Stimulated activated CD8-positive, alpha-beta memory T cell treated with anti-CD3 and anti-CD28 coated beads, Interleukin-4, amount 100 ng/mL, for 48 hours (primary cell): Measurements from ENCODE around the gene NOL9.

Experiments
- DNase-seq: peaks from one replicate; pipeline ENCODE4 v3.0.0-alpha.2; 2020

Gene NOL9

DNA sequence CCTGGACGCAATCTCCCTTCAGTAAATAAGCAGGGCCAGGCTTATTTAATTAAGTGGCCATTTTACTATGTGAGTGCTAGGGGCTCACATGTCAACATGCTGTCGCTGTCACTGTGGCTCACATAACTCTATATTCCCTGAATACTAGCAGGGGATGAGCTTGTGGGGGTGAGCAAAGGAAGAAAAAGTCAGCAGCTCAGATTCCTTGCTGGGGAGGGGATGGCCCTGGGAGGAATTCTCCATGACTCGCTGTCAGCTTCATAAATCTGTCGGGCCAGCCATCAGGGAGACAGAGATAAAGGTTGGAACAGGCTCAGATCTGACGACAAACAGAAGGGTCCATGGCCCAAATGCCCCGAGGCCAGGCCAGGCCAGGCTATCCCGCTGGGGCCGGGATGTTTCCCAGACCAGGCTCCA lies 36.9 kb downstream of the NOL9 start:
- DNase-seq = no peak

DNA sequence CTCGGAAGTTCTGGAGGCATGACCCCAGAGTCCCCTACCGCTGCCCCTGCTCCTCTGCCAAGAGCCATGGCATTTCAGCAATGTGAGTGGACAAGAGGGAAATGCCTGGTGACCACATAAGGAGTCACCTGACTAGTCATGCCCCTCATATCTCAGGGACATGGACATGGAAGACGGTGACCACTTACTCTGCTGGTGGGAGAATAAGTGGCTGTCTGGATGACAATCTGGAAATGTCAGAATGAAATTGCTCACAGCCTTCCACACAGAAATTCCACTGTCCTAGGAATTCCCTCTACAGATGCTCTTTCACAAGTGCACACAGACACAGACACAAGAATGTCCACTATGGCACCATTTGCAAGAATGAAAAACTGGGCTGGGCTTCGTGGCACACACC lies 38.5 kb downstream of the NOL9 start:
- DNase-seq = no peak

DNA sequence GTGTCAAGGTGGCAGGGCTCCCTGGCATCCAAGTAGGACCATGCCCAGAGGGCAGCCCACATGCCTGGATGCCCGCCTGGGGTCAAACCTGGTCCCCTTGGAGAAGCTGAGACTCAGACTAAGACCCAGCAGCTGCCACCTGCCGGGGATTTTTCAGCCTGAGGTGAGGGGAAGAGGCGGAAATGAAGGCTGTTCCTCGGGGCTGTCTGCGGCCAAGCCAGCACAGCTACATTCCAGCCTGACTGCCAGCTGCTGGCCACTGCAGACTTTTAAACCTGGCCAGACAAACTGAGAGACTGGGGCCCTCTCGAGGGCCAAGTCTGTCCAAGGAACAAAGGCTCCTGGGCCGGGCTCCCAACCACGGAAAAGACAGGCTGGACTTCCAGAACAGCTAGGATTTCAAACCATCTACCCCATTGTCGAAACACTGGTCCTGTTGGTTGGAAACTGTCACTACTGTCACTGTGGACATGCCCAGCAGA lies 41.0 kb downstream of the NOL9 start:
- no peak for DNase-seq

DNA sequence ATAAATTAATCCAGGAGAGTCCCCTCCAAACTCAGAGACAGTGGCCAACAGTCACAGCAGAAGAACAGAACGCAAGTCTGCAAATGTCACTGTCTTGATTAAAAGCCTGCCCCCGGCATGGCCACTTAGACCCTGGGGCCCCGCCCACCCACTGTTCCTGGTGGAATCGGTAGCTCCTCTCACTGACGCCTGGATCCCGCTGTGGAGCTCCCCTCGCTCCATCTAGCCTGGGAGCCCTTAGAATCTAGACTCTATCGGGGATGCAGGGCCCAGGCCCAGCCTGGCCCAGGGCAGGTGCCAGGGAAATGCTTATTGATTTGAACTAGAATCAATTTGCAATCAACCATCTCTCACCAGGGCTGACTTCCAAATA lies 41.4 kb downstream of the NOL9 start:
- DNase-seq = no peak

DNA sequence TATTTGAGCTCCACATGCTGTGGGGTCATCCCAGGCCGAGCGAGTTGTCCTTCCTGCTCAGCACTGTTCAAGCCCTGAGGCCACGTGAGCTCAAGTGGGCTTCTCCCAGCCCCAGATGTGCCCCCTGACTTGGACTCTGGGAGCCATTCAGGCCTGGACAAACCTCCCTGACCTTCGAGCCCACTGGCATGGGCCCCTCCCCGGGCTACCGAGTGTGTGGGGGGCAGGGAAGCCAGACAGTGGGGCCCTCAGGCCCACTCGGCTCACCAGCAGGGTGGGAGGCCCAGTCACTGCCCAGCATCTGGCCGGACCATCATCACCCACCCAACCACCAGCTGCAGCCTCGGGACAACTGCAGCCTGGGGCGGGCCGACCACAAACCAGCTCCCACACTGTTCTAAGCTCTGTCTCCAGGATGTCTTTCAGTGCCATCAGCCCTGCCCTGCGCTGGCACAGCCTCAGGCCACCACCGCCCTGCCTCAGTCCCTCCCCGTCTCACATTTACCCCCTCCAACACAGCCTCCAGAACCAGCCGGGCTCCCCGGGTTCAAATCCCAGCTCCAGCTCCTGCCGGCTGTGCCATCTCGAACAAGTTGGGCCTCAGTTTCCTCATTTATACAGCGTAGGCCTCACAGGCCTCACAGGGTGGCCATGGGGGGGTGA lies 41.9 kb downstream of the NOL9 start:
- DNase-seq = no peak

DNA sequence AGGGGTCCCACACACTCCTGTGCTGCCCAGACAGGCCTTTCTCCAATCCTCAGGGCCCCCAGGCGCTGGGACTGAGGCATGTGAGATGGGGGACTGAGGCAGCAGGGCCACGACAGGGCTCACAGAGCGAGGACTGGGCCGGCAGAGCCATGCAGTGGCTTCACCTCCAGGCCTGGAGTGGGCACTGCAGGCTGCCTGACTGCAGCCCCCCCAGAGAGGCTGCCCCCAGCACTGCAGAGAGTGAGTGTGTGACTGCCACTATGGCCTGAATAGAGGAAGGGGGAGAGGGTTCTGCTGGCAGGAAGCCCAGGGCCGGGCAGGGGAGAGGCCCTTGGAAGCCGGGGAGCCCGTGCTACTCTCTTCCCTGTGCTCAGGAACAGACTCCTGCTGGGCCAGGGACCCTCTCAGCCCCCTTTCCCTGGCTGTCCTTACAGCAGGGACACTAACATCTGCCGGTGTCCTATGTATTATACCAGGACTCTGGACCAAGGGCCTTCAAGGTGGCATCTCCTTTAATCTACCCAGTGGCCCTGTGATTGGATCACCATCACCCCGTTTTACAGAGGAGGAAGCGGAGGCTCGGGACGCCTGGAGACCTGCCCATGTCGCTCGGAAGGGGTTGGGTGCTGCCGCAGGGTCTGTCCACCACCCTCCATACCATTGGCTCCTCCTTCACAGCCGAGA lies 42.6 kb downstream of the NOL9 start:
- DNase-seq = no peak

DNA sequence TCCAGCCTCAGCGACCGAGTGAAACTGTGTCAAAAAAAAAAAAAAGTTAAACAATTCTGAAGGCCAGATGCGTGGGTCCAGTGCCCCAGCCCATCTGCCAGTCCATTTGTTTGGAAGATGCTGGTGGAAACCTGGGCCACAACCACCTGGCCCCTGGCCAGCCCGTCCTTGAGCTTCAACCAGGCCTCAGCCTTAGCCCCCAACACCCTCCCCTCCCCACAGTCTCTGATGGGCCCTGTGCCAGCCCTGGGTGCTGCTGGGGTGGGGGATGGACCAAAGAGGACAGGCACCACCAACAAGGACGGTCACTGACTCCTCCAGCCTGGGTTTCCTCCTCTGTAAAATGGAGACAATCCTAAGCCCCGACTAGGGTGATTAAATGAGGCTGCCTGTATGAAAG lies 43.3 kb downstream of the NOL9 start:
- DNase-seq = no peak

DNA sequence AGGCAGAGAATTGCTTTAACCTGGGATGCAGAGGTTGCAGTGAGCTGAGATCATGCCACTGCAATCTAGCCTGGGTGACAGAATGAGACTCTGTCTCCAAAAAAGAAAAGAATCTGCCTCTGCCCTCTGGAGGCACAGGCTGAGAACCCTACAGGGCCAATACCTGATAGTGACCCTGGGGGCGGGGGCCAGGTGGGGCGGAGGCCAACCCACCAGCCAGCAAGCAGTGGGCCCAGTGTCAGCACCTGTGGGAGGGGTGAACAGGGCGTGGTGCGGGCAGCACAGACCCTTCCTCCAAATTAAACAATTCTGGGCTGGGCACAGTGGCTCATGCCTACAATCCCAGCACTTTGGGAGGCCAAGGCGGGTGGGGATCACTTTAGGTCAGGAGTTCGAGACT lies 43.8 kb downstream of the NOL9 start:
- DNase-seq = no peak

DNA sequence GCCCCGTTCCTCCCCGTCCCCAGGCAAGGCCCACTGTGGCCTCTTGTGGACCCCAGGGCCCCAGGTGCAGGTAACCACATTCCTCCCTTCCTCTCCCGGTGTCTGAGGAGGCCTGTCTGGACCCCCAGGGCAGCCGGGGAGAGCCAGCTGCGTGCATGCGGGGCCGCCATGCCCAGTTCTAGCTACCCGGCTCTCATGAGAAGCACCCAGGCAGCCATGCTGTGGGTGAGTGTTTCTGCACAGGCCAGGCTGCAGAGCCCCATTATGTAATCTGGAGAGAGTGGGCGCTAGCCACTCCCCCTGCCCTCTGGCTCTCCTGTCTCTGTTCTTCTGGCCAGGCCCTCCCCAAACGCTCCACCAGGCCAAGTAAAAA lies 44.4 kb downstream of the NOL9 start:
- no peak for DNase-seq

DNA sequence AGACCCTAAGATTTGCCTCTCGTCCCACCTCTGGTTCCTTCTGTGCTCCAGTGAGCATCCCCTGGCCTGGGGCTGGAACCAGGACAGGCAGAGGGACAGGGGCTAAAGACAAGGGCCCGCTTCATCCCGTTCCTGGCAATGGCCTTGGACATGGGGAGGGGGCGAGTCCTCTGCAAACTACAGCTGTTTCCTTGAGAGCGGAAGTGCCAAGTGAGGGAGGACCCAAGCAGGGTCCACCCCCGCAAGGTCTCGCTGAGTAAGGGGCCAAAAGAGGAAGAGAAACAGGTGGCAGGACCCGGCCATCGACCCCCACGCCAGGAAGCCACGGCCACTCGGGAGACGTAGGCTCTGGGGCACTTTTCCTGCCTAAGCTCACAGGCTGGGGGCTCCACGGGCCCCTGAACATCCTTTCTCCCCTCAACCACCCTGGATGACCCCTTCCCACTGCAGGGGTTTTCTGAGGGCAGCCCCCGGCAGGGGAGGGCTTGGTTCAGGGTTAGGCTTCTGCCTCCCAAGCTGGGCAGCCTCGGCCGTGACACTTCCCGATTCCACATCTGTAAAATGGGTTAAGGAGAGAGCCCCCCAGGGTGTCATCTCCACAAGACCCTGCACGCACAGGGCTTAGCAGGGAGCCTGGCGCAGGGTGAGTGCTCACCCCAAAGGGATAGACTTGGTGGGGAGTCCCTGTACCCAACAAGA lies 44.9 kb downstream of the NOL9 start:
- no peak for DNase-seq

DNA sequence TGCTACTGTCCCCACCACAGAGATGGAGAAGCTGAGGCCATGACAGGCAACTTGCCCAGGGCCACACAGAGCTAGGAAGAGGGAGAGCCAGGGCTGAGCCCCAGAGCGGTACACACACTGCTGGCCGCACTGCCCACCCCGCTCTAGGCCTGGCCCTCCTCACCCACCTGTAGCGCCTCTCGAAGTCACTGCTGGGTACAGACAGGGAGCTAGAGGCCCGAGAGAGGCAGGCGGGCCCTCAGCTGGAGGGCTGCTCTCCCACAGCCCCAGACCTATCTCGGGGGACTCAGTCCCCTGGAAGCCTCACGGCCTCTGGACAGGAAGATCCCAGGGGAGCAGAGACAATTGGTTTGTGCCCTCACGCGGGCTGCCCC lies 45.5 kb downstream of the NOL9 start:
- no peak for DNase-seq

DNA sequence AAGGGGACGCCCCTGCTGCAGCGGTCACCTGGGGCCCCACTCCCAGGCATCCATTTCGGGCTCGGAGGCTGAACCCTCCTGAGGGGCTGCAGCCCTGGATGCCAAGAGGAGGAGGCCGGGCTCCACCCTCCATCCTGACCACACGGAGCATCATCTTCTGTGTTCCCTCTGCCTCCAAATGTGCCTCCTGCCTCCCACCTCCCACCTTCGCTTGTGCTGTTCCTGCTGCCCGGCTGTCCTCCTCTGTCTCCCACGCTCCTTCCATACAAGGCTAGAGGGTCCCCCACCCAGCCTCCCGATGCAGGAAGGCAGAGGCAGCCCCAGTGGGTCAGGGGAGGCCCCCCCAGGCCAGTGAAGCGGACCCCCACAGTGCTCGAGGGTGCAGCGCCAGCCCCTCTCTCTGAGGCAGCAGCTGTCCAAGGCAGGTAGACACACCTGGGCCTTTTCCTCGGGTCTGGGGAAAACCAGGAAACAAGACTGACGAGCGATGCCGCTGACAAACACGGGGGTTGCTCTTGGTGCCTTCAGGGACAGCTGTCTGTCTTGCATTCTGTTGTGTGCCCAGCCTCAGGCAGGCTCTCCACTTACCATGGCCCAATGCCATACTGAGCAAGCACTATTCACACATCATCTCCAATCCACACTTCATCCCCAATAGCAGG lies 46.0 kb downstream of the NOL9 start:
- no peak for DNase-seq

DNA sequence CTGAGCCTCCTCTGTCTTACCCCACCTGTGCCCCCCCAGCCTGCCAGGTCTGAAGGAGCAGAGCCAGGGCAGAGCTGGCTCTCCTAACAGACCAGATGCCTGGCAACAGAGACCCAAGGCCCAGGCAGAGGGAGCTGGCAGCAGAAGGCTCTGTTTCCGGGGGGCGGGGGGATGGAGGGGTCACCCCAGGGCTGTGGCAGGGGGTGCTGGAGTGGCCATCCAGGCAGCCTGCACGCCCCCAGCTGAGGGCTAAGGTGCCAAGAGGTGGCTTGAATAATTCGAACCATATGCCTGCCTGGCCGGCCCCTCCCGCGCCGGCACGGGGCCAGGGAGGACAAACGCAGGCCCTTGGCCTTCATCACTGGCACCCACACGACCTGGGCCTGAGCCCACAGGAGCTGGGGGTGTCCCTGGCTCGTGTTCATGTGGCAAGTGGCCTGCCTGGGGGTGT lies 46.8 kb downstream of the NOL9 start:
- no peak for DNase-seq

DNA sequence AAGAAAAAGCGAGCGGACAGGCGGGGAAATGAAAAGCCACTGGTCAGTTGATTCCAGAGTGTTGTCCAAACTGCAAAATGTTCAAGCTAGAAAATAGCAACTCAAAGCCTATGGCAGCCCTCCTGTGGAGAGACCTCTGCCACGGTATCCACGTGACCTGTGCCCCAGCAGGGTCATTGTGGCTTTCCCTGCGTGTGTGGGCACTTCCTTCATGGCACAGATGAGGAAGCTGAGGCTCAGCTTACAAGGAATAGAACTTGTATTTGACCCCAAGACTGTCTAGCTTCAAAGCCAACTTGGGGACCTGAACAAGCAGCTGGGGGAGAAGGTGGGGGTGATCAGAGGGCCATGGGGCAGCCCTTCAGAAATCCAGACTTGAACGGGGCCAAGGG lies 47.3 kb downstream of the NOL9 start:
- no peak for DNase-seq

DNA sequence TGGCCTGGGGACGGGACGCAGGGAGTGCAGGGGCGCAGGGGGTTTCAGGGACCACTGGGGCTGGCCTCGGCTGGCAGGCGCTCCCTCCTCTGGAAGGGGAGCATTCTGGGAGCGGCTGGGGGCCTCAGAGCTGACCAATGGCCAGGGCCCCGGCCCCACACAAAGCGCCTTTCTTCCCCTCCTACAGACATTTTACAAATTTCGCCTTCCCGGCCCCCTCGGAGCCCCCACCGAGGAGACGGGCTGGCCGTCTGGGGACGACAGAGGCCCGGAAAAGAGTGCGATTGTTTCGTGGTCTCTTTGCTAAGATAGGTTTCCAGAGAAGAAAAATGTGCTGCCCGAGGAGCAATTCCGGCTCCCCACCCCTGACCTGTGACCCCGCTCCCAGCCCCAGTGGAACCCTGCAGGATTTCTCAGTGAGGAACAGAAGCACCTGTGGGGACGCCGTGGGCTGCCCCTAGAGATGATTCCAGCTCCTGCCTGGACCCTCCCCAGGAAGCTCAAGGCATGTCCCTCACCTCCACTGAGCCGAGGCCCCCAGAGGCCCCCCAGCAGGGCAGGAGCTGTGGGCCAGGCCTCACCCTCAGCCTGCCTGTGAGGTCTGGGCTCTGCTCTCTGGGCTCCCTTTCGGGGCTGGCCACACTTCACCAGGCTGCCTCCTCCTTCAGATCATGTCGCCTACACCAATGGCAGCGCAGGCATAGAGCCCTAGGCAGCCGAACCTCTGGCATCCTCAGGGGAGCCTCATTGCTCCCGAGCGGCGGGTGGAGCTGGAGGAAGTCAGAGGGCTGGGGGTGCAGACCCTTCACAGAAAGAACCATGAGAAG lies 47.9 kb downstream of the NOL9 start:
- DNase-seq = no peak

DNA sequence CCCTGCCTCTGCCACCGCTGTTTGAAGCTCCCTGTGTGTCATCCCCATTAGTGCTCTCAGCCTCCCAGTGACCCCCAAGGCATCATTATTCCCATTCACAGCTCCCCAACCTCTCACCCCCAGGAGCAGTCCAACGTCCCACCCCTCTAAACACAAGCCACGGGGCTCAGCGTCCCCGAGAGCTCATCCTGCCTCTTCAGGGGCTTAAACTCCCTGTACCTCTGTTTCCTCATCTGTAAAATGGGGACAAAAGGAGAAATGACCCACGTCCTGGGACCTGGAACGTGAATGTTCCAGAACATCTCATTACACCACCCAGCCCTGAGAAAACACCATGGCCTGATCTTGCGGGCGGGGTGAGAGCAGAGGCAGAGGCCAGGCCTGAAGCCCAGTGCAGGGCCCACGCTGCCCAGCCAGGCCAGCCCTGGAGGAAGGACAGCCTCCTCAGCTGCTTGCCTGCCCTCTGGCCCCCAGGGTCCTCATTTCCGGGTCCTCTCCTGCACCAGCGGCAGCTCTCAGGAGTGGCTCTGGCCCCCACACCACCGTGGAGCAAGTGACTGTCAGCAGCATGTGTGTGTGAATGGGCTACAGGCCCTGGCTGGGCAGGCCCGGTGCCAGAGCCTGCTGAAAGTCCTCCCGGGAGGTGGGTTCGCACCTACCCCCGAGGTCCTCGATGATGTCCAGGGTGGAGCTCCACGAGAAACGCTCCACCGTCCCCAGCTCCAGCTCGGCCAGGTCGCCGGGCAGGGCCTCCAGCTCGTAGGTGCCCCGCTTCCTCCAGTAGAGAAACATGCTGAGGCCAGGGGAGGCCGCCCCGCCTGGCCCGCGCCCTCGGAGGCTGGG lies 48.7 kb downstream of the NOL9 start:
- no peak for DNase-seq

DNA sequence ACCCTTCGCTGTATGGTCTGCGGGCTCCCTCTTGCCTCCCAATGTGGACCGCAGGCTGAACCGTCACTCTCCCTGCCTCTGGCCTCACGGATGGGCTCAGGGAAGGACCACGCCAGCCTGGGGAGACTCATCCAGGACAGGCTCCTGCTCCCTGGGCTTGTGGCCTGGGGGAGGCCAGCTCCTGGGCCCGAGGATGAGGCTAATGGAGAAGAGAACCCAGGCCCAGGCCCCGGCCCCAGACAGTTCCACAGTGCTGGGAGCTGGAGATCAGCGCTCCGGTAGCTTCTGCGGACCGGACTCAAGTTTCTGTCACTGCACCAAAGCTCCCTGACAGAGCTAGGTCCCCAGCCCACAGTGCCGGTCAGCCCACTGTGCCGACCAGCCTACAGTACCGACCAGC lies 49.4 kb downstream of the NOL9 start:
- DNase-seq = no peak

DNA sequence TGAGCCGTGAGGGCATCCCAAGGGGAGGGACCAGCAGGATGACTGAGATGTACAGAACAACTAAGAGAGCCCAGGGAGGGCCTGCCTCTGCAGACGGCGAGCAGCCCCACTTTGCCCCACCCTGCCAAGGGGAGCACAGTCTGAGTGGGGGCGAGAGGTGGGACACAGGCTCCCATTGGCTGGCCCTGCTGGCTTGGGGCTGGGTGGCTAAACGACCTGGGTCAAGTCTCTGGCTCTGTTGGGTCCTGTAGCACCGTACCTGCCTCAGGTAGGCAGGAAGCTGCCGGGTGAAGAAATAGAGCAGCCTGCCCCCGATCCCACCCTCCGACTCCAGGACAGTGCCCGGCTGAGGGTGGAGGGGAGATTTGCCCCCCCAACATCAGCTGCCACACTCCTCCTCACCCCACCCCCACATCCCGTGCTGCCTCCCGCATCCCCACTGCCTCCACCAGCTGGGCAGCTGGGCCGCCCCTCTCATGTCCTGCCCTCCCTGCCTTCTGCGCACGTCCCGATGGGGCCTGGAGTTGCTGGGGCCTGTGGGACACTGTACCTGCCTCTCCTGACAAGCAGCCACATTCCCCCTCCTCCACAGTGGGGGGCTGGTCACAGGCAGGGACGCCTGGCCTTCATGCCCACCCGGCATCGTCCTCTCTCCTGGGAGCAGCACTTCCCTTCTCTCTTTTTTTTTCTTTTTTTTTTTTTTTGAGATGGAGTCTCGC lies 50.3 kb downstream of the NOL9 start:
- DNase-seq = no peak

DNA sequence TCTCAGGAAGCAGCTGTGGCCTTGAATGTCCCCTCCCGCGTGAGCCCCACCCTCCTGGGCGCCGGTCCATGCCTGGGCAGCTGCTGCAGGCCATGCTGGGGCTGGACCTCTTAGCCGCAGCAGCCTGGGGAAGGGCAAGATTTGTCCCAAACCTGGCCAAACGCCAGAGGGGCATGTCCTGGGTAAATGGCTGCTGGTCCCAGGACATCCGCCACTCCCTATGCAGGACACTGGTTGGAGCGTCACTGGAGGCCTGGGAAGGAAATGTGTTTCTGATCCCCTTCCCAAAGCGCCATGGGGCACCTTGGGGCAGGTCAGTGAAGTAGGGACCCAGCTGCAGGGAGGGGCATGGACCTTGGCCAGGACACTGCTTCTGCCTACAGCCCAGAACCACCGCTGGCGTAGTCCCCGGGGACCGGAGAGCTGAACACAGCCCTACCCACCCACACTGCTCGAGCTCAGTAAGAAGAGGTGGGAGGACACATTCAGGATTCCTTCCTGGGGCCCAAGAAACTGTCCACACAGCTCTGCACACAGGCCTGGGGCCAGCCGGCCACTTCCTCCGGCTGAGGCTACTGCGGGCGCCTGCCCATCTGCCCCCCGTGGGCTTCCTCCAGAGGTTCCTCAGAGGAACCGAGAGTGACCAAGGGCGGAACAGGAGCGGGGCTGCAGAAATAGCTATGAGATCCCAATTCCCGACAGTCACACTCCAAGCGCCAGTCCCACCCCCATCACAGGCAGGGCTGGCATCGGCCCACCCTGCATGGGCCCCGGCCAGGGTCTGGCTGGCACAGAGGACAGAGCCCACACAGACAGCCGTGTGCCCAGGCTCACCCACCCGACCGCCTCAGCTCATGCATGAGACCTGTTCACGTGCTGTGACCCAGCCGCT lies 52.1 kb downstream of the NOL9 start:
- no peak for DNase-seq

DNA sequence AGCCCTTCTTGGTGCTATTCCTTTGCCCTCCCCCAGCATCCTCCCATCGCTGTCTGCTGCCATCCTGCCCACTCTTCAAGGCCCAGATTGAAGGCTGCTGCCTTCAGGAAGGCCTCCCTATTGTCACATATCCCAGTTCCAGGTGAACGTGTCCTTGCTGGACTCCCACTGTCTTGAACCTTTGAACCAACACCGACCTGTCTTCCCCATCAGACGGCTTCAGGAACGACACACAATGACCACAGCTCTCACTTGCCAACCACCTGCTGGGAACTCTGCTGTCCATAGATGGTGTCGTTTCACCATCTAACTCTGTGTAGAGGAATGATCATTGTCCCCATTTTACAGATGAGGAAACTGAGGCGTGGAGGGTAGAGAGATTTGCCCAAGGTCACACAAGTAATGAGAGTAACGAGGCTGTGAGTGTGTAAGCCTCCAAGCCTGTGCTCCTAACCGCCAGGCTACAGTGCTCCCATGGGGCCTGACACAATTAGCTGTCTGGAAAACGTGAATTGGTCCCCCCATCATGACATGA lies 53.0 kb downstream of the NOL9 start:
- DNase-seq = no peak
